ENCODE measurements around the gene TMEM119. TPM values are rescaled to one million over a fixed set of nuclear protein-coding genes. Genes with fewer than 3 reads are reported as not detected.

TMEM119 gene
- total and polyA plus RNA-seq, 7 experiments from 2014 or later: 0.13 to 1.6 (median 0.50) TPM; not detected in 1

- peak overlapping the region; percentile 50 for H3K4me3 ChIP-seq (ENCODE audit: low read length)
- no peaks in the 10 kb centered on the region for H3K27me3 ChIP-seq (ENCODE audit: control insufficient read depth in 2 of 2, insufficient read depth in 2 of 2, low read length in 2 of 2)
- Mint-ChIP-seq H3K27me3 (no peaks in the 10 kb centered on the region), H3K27ac (peak overlapping the region; percentile 82 to 100 (median 97)), H3K4me3 (peak overlapping the region; percentile 90 to 100 (median 99)), H3K4me1 (peaks cover 43 to 74% (median 67%) of the 10 kb centered on the region in 7 donors), H3K9me3 (peaks cover 0 to 4% (median 0%) of the 10 kb centered on the region in 11 donors), H3K36me3 (peaks cover 6 to 53% (median 9%) of the 10 kb centered on the region in 5 donors)
- POLR2A ChIA-PET: interaction anchor here (1.0 to 12.6 kb wide), 7 partner anchors 9 to 64 kb away, joined by 3 to 200 read pairs (median 7); partner anchors contain the start of genes ISCU and SART3
- DNase-seq (peak in 1 of 9 donors; percentile 31), ATAC-seq (no peak)
- no peaks in the 10 kb centered on the region for H3K9me3 ChIP-seq (ENCODE audit: control insufficient read depth in 2 of 3, low read length in 3 of 3)
- H3K27ac ChIP-seq (ENCODE audit: low read depth, low read length): peak overlapping the region; percentile 89
- H3K36me3 ChIP-seq (ENCODE audit: control insufficient read depth in 2 of 3, insufficient read depth in 3 of 3, low read length in 3 of 3): peaks cover 0 to 30% (median 3%) of the 10 kb centered on the region in 3 experiments
- CTCF ChIA-PET: interaction anchor here (0.8 to 10.6 kb wide), 7 partner anchors 10 to 173 kb away, joined by 3 to 149 read pairs (median 3); no protein-coding TSS in a partner anchor
- H3K4me1 ChIP-seq (ENCODE audit: control insufficient read depth in 2 of 2, insufficient read depth in 2 of 2, low read length in 2 of 2): peaks cover 58 to 73% of the 10 kb centered on the region in 2 donors
- intact Hi-C loops (cut with micrococcal nuclease): loop anchor here (1.0 to 10.0 kb wide), 4 partner anchors 113 to 1536 kb away; partner anchors contain the start of genes FICD (in 2 of the 2), CRY1 (in 1 of the 2) and GLTP (in 1 of the 2)
Observed at GRCh38 chr12:108630481-108631207, 32.8 kb upstream of the TMEM119 start.

- Mint-ChIP-seq H3K9me3 (peaks cover 0 to 4% (median 0%) of the 10 kb centered on the region in 11 donors), H3K36me3 (peaks cover 10 to 60% (median 13%) of the 10 kb centered on the region in 5 donors), H3K4me3 (peak overlapping the region; percentile 90 to 100 (median 99)), H3K27ac (peak overlapping the region; percentile 82 to 100 (median 97)), H3K4me1 (peaks cover 49 to 74% (median 70%) of the 10 kb centered on the region in 7 donors), H3K27me3 (no peaks in the 10 kb centered on the region)
- peak overlapping the region; percentile 89 for H3K27ac ChIP-seq (ENCODE audit: low read depth, low read length)
- CTCF ChIA-PET: interaction anchor here (1.0 to 10.6 kb wide), 5 partner anchors 11 to 173 kb away, joined by 3 to 149 read pairs (median 3); no protein-coding TSS in a partner anchor
- H3K4me1 ChIP-seq (ENCODE audit: control insufficient read depth in 2 of 2, insufficient read depth in 2 of 2, low read length in 2 of 2): peaks cover 55 to 75% of the 10 kb centered on the region in 2 donors
- ATAC-seq (peak; percentile 53), DNase-seq (peak in 7 of 9 donors; percentile 34 to 87 (median 56))
- intact Hi-C loops (cut with micrococcal nuclease): loop anchor here (1.0 to 10.0 kb wide), 6 partner anchors 67 to 1535 kb away; partner anchors contain the start of genes CRY1 (in 1 of the 2), FICD (in 1 of the 2), GLTP (in 1 of the 2) and ISCU (in 1 of the 2)
- peak overlapping the region; percentile 50 for H3K4me3 ChIP-seq (ENCODE audit: low read length)
- H3K36me3 ChIP-seq (ENCODE audit: control insufficient read depth in 2 of 3, insufficient read depth in 3 of 3, low read length in 3 of 3): peaks cover 0 to 36% (median 9%) of the 10 kb centered on the region in 3 experiments
- POLR2A ChIA-PET: interaction anchor here (1.0 to 12.6 kb wide), 4 partner anchors 14 to 64 kb away, joined by 3 to 200 read pairs (median 70); partner anchors contain the start of genes ISCU and SART3
- no peaks in the 10 kb centered on the region for H3K9me3 ChIP-seq (ENCODE audit: control insufficient read depth in 2 of 3, low read length in 3 of 3)
- no peaks in the 10 kb centered on the region for H3K27me3 ChIP-seq (ENCODE audit: control insufficient read depth in 2 of 2, insufficient read depth in 2 of 2, low read length in 2 of 2)
Observed at GRCh38 chr12:108629824-108630476, 32.1 kb upstream of the TMEM119 start.

- DNase-seq (no peak), ATAC-seq (no peak)
- peak overlapping the region; percentile 90 to 100 (median 99) for H3K4me3 Mint-ChIP-seq
- peaks cover 10 to 61% (median 14%) of the 10 kb centered on the region in 5 donors for H3K36me3 Mint-ChIP-seq
- peaks cover 0 to 4% (median 0%) of the 10 kb centered on the region in 11 donors for H3K9me3 Mint-ChIP-seq
- Histone ChIP-seq H3K4me1 (ENCODE audit: control insufficient read depth in 2 of 2, insufficient read depth in 2 of 2, low read length in 2 of 2) (peaks cover 47 to 68% of the 10 kb centered on the region in 2 donors), H3K4me3 (ENCODE audit: low read length) (peak overlapping the region; percentile 50), H3K36me3 (ENCODE audit: control insufficient read depth in 2 of 3, insufficient read depth in 3 of 3, low read length in 3 of 3) (peaks cover 0 to 42% (median 9%) of the 10 kb centered on the region in 3 experiments), H3K9me3 (ENCODE audit: control insufficient read depth in 2 of 3, low read length in 3 of 3) (no peaks in the 10 kb centered on the region), H3K27me3 (ENCODE audit: control insufficient read depth in 2 of 2, insufficient read depth in 2 of 2, low read length in 2 of 2) (no peaks in the 10 kb centered on the region), H3K27ac (ENCODE audit: low read depth, low read length) (peak overlapping the region; percentile 89)
- H3K4me1 Mint-ChIP-seq: peaks cover 44 to 73% (median 68%) of the 10 kb centered on the region in 7 donors
- H3K27ac Mint-ChIP-seq: peak overlapping the region; percentile 82 to 100 (median 97)
- H3K27me3 Mint-ChIP-seq: no peaks in the 10 kb centered on the region
- ChIA-PET CTCF (interaction anchor here (1.0 to 10.6 kb wide), 2 partner anchors 10 to 17 kb away, joined by 4 to 149 read pairs; no protein-coding TSS in a partner anchor), POLR2A (interaction anchor here (11.1 to 12.6 kb wide), 2 partner anchors 13 to 63 kb away, joined by 132 to 200 read pairs; partner anchors contain the start of genes ISCU and SART3)
- intact Hi-C loops (cut with micrococcal nuclease): loop anchor here in 1 of 2 donors (1.0 to 2.0 kb wide), 3 partner anchors 66 to 470 kb away; partner anchors contain the start of gene ISCU
Observed at GRCh38 chr12:108629151-108629550, 31.3 kb upstream of the TMEM119 start.

GRCh38 chr12:108627134-108627920 lies 29.4 kb upstream of the TMEM119 start:
- Histone ChIP-seq H3K9me3 (ENCODE audit: control insufficient read depth in 2 of 3, low read length in 3 of 3) (no peaks in the 10 kb centered on the region), H3K27me3 (ENCODE audit: control insufficient read depth in 2 of 2, insufficient read depth in 2 of 2, low read length in 2 of 2) (no peaks in the 10 kb centered on the region), H3K4me1 (ENCODE audit: control insufficient read depth in 2 of 2, insufficient read depth in 2 of 2, low read length in 2 of 2) (peaks cover 51 to 77% of the 10 kb centered on the region in 2 donors), H3K36me3 (ENCODE audit: control insufficient read depth in 2 of 3, insufficient read depth in 3 of 3, low read length in 3 of 3) (peaks cover 11 to 55% (median 21%) of the 10 kb centered on the region in 3 experiments), H3K27ac (ENCODE audit: low read depth, low read length) (peak overlapping the region; percentile 89), H3K4me3 (ENCODE audit: low read length) (no peak overlapping the region)
- ChIA-PET POLR2A (interaction anchor here (0.7 to 12.6 kb wide), 6 partner anchors 11 to 482 kb away, joined by 3 to 132 read pairs (median 4); no protein-coding TSS in a partner anchor), CTCF (interaction anchor here (0.6 to 10.6 kb wide), 5 partner anchors 9 to 230 kb away, joined by 3 to 149 read pairs (median 5); partner anchors contain the start of gene SSH1)
- peaks cover 46 to 83% (median 75%) of the 10 kb centered on the region in 7 donors for H3K4me1 Mint-ChIP-seq
- H3K9me3 Mint-ChIP-seq: peaks cover 0 to 4% (median 0%) of the 10 kb centered on the region in 11 donors
- H3K27ac Mint-ChIP-seq: peak overlapping the region; percentile 76 to 100 (median 93)
- H3K4me3 Mint-ChIP-seq: peak overlapping the region; percentile 47 to 100 (median 68)
- no peak for ATAC-seq
- no peak for DNase-seq
- no peaks in the 10 kb centered on the region for H3K27me3 Mint-ChIP-seq
- intact Hi-C loops (cut with micrococcal nuclease): no loop called here
- peaks cover 13 to 65% (median 19%) of the 10 kb centered on the region in 5 donors for H3K36me3 Mint-ChIP-seq

- POLR2A ChIA-PET: interaction anchor here (0.6 kb wide), 1 partner anchor 96 kb away, joined by 3 read pairs; no protein-coding TSS in a partner anchor
- H3K36me3 Mint-ChIP-seq: peaks cover 10 to 58% (median 25%) of the 10 kb centered on the region in 5 donors
- Histone ChIP-seq H3K4me1 (ENCODE audit: control insufficient read depth in 2 of 2, insufficient read depth in 2 of 2, low read length in 2 of 2) (peaks cover 46 to 68% of the 10 kb centered on the region in 2 donors), H3K27ac (ENCODE audit: low read depth, low read length) (peak overlapping the region; percentile 89), H3K27me3 (ENCODE audit: control insufficient read depth in 2 of 2, insufficient read depth in 2 of 2, low read length in 2 of 2) (no peaks in the 10 kb centered on the region), H3K36me3 (ENCODE audit: control insufficient read depth in 2 of 3, insufficient read depth in 3 of 3, low read length in 3 of 3) (peaks cover 20 to 76% (median 32%) of the 10 kb centered on the region in 3 experiments), H3K4me3 (ENCODE audit: low read length) (no peak overlapping the region), H3K9me3 (ENCODE audit: control insufficient read depth in 2 of 3, low read length in 3 of 3) (no peaks in the 10 kb centered on the region)
- intact Hi-C loops (cut with micrococcal nuclease): no loop called here
- H3K27me3 Mint-ChIP-seq: no peaks in the 10 kb centered on the region
- H3K4me3 Mint-ChIP-seq: peak overlapping the region in 5 of 10 donors; percentile 0 to 22 (median 3)
- ATAC-seq (no peak), DNase-seq (no peak)
- H3K27ac Mint-ChIP-seq: peak overlapping the region; percentile 34 to 96 (median 77)
- peaks cover 36 to 81% (median 69%) of the 10 kb centered on the region in 7 donors for H3K4me1 Mint-ChIP-seq
- CTCF ChIA-PET: no interaction called here
- peaks cover 0 to 1% (median 0%) of the 10 kb centered on the region in 11 donors for H3K9me3 Mint-ChIP-seq
Observed at GRCh38 chr12:108625228-108625627, 27.3 kb upstream of the TMEM119 start.
